ENCODE data around the gene ALPL. TPM values are rescaled to one million over a fixed set of nuclear protein-coding genes. Genes with fewer than 3 reads are reported as not detected.
A peak's percentile ranks its signal among the peaks of the same experiment; 100 is the strongest.

The ALPL gene
- total RNA-seq, 1 donor from 2014 or later, result 11.7 TPM

- no peak overlapping the region for H3K27ac Mint-ChIP-seq (ENCODE audit: unreplicated experiment)
- no peak for DNase-seq (ENCODE audit: low spot score)
- H3K27me3 Mint-ChIP-seq (ENCODE audit: unreplicated experiment), result peaks cover 2% of the 10 kb centered on the region
- H3K4me3 Mint-ChIP-seq (ENCODE audit: unreplicated experiment), result no peak overlapping the region
- no peaks in the 10 kb centered on the region for H3K4me1 Mint-ChIP-seq (ENCODE audit: unreplicated experiment)
- H3K36me3 Mint-ChIP-seq (ENCODE audit: low read depth, unreplicated experiment), result no peaks in the 10 kb centered on the region
- no peak for TF ChIP-seq CTCF (IDR thresholded peaks at IDR 0.05; ENCODE audit: unreplicated experiment)
- no peaks in the 10 kb centered on the region for H3K9me3 Mint-ChIP-seq (ENCODE audit: unreplicated experiment)
Observed at GRCh38 chr1:21546122-21546825, 37.1 kb downstream of the ALPL start.

GRCh38 chr1:21547876-21548275 is 38.7 kb downstream of the ALPL start:
- H3K36me3 Mint-ChIP-seq (ENCODE audit: low read depth, unreplicated experiment), result no peaks in the 10 kb centered on the region
- peaks cover 2% of the 10 kb centered on the region for H3K27me3 Mint-ChIP-seq (ENCODE audit: unreplicated experiment)
- no peak for DNase-seq (ENCODE audit: low spot score)
- H3K9me3 Mint-ChIP-seq (ENCODE audit: unreplicated experiment), result no peaks in the 10 kb centered on the region
- no peaks in the 10 kb centered on the region for H3K4me1 Mint-ChIP-seq (ENCODE audit: unreplicated experiment)
- no peak overlapping the region for H3K4me3 Mint-ChIP-seq (ENCODE audit: unreplicated experiment)
- no peak for TF ChIP-seq CTCF (IDR thresholded peaks at IDR 0.05; ENCODE audit: unreplicated experiment)
- H3K27ac Mint-ChIP-seq (ENCODE audit: unreplicated experiment), result no peak overlapping the region

- Mint-ChIP-seq H3K27me3 (ENCODE audit: unreplicated experiment) (peaks cover 2% of the 10 kb centered on the region), H3K27ac (ENCODE audit: unreplicated experiment) (no peak overlapping the region), H3K4me3 (ENCODE audit: unreplicated experiment) (no peak overlapping the region), H3K4me1 (ENCODE audit: unreplicated experiment) (no peaks in the 10 kb centered on the region), H3K9me3 (ENCODE audit: unreplicated experiment) (no peaks in the 10 kb centered on the region), H3K36me3 (ENCODE audit: low read depth, unreplicated experiment) (no peaks in the 10 kb centered on the region)
- TF ChIP-seq CTCF (IDR thresholded peaks at IDR 0.05; ENCODE audit: unreplicated experiment), result no peak
- DNase-seq (ENCODE audit: low spot score), result no peak
Observed at GRCh38 chr1:21550097-21550496, 40.9 kb downstream of the ALPL start.

GRCh38 chr1:21550866-21551475 is 41.7 kb downstream of the ALPL start:
- DNase-seq (ENCODE audit: low spot score), result no peak
- no peaks in the 10 kb centered on the region for H3K4me1 Mint-ChIP-seq (ENCODE audit: unreplicated experiment)
- TF ChIP-seq CTCF (IDR thresholded peaks at IDR 0.05; ENCODE audit: unreplicated experiment), result no peak
- peak overlapping the region; percentile 3 for H3K27ac Mint-ChIP-seq (ENCODE audit: unreplicated experiment)
- no peaks in the 10 kb centered on the region for H3K9me3 Mint-ChIP-seq (ENCODE audit: unreplicated experiment)
- H3K4me3 Mint-ChIP-seq (ENCODE audit: unreplicated experiment), result no peak overlapping the region
- H3K36me3 Mint-ChIP-seq (ENCODE audit: low read depth, unreplicated experiment), result no peaks in the 10 kb centered on the region
- H3K27me3 Mint-ChIP-seq (ENCODE audit: unreplicated experiment), result peaks cover 2% of the 10 kb centered on the region

GRCh38 chr1:21552715-21553114 is 43.5 kb downstream of the ALPL start:
- no peak for DNase-seq (ENCODE audit: low spot score)
- Mint-ChIP-seq H3K27me3 (ENCODE audit: unreplicated experiment) (no peaks in the 10 kb centered on the region), H3K4me1 (ENCODE audit: unreplicated experiment) (no peaks in the 10 kb centered on the region), H3K36me3 (ENCODE audit: low read depth, unreplicated experiment) (no peaks in the 10 kb centered on the region), H3K9me3 (ENCODE audit: unreplicated experiment) (no peaks in the 10 kb centered on the region), H3K4me3 (ENCODE audit: unreplicated experiment) (no peak overlapping the region), H3K27ac (ENCODE audit: unreplicated experiment) (peak overlapping the region; percentile 1)
- TF ChIP-seq CTCF (IDR thresholded peaks at IDR 0.05; ENCODE audit: unreplicated experiment), result no peak
